Measurements from ENCODE around the gene HAPLN2.

HAPLN2 gene

DNA sequence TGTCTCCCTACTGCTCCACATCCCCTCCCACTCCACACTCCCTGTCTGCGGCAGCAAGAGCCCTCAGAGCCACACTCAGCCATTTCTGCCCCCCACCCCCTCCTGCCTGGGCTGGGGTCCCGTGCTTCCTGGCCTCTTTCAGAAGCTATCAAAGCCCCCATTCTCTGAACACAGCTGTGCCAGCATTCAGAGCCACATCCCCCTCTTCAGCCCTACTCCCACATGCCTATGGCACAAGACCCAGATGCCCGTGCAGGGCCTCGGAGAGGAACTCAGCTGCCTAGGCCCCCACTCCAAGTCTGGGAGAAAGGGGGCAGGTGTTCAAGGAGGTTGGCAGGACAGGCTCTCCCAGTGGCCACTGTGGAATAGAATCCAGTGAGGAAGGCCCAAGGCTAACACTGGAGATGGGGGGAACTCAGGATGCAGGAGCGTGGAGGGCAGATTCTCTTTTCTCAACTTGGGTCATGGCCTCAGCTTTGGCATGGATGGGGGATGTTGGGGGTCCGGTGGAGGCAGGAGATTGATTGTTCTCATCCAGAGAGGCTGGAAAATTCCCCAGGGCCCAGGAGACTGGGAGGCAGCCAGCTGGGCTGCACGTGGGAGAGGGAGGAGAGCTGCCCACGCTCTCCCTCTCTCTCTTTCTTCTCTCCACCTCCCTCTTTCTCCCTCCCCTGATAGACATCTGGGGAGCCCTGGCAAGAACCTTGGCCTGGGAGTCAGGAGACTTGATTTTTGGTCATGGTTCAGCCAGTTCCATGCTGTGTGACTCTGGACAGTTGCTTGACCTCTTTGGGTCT, 19.2 kb downstream of the HAPLN2 start (continued):
- TF ChIP-seq, protein P1, sequence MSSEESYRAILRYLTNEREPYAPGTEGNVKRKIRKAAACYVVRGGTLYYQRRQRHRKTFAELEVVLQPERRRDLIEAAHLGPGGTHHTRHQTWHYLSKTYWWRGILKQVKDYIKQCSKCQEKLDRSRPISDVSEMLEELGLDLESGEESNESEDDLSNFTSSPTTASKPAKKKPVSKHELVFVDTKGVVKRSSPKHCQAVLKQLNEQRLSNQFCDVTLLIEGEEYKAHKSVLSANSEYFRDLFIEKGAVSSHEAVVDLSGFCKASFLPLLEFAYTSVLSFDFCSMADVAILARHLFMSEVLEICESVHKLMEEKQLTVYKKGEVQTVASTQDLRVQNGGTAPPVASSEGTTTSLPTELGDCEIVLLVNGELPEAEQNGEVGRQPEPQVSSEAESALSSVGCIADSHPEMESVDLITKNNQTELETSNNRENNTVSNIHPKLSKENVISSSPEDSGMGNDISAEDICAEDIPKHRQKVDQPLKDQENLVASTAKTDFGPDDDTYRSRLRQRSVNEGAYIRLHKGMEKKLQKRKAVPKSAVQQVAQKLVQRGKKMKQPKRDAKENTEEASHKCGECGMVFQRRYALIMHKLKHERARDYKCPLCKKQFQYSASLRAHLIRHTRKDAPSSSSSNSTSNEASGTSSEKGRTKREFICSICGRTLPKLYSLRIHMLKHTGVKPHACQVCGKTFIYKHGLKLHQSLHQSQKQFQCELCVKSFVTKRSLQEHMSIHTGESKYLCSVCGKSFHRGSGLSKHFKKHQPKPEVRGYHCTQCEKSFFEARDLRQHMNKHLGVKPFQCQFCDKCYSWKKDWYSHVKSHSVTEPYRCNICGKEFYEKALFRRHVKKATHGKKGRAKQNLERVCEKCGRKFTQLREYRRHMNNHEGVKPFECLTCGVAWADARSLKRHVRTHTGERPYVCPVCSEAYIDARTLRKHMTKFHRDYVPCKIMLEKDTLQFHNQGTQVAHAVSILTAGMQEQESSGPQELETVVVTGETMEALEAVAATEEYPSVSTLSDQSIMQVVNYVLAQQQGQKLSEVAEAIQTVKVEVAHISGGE (tag by site-specific recombination; conservative IDR thresholded peaks at IDR 0.05; ENCODE audit: low read depth): no peak
- TF ChIP-seq KLF10 (tag by site-specific recombination; IDR thresholded peaks at IDR 0.05) (no peak), BCL11A (tag by site-specific recombination; IDR thresholded peaks at IDR 0.05; ENCODE audit: low read depth) (no peak), ZNF707 (tag by site-specific recombination; IDR thresholded peaks at IDR 0.05) (no peak), ZNF335 (tag by site-specific recombination; conservative IDR thresholded peaks at IDR 0.05) (no peak)

DNA sequence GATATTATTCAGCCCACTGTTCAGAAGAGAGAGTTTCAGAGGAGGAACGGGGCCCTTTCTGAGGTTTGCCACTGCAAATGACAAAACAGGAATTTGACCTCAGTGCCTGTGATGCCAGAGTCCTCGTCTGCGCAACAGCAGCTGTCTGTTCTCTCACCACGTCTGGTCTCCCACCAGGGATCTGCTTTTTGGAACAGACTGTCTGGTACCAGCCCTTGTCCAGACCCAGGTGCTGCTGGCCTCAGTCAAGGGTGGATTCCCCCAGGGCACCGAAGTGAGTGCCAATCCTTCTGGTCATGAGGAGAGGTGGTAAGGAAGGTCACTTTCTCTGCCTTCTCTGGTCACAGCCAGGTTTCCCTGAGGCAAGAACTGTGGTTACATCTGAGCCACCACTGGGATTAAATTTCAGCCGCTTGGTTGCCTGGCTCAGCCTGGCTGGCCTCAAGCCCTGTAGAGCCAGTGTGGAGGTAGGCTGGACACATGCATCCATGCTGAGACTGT, 20.4 kb downstream of the HAPLN2 start:
- ChIA-PET CTCF (interaction anchor here (0.7 to 7.1 kb wide), 4 partner anchors 9 to 84 kb away, joined by 3 to 79 read pairs (median 6); no protein-coding TSS in a partner anchor), POLR2A (interaction anchor here (0.9 kb wide), 1 partner anchor 12 kb away, joined by 3 read pairs; no protein-coding TSS in a partner anchor)
- no peaks in the 10 kb centered on the region for H3K36me3 ChIP-seq (ENCODE audit: control insufficient read depth in 2 of 2, insufficient read depth in 1 of 2, low read length in 2 of 2)
- H3K4me3 ChIP-seq (ENCODE audit: low read depth, low read length): no peak overlapping the region
- peak; percentile 81 for TF ChIP-seq ZNF600 (tag by site-specific recombination; IDR thresholded peaks at IDR 0.05)
- no peak for TF ChIP-seq ZNF610 (tag by site-specific recombination; IDR thresholded peaks at IDR 0.05; ENCODE audit: borderline replicate concordance)
- TF ChIP-seq, protein P2, sequence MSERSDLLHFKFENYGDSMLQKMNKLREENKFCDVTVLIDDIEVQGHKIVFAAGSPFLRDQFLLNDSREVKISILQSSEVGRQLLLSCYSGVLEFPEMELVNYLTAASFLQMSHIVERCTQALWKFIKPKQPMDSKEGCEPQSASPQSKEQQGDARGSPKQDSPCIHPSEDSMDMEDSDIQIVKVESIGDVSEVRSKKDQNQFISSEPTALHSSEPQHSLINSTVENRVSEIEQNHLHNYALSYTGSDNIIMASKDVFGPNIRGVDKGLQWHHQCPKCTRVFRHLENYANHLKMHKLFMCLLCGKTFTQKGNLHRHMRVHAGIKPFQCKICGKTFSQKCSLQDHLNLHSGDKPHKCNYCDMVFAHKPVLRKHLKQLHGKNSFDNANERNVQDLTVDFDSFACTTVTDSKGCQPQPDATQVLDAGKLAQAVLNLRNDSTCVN (tag by site-specific recombination; optimal IDR thresholded peaks at IDR 0.05): no peak
- peak; percentile 40; the same call in 1 of the 2 replicates for TF ChIP-seq ZBTB17 (tag by site-specific recombination; IDR thresholded peaks at IDR 0.05)
- TF ChIP-seq PRDM1 (tag by site-specific recombination; IDR thresholded peaks at IDR 0.05): peak; percentile 48; the same call in 1 of the 2 replicates
- TF ChIP-seq ZNF155 (tag by site-specific recombination; IDR thresholded peaks at IDR 0.05): no peak
- TF ChIP-seq, protein P3, sequence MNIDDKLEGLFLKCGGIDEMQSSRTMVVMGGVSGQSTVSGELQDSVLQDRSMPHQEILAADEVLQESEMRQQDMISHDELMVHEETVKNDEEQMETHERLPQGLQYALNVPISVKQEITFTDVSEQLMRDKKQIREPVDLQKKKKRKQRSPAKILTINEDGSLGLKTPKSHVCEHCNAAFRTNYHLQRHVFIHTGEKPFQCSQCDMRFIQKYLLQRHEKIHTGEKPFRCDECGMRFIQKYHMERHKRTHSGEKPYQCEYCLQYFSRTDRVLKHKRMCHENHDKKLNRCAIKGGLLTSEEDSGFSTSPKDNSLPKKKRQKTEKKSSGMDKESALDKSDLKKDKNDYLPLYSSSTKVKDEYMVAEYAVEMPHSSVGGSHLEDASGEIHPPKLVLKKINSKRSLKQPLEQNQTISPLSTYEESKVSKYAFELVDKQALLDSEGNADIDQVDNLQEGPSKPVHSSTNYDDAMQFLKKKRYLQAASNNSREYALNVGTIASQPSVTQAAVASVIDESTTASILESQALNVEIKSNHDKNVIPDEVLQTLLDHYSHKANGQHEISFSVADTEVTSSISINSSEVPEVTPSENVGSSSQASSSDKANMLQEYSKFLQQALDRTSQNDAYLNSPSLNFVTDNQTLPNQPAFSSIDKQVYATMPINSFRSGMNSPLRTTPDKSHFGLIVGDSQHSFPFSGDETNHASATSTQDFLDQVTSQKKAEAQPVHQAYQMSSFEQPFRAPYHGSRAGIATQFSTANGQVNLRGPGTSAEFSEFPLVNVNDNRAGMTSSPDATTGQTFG (tag by site-specific recombination; IDR thresholded peaks at IDR 0.05; ENCODE audit: borderline replicate concordance): no peak
- no peak for TF ChIP-seq SETDB1 (IDR thresholded peaks at IDR 0.05; ENCODE audit: insufficient read length, low read length)
- TF ChIP-seq SCRT2 (tag by site-specific recombination; IDR thresholded peaks at IDR 0.05): no peak
- no peaks in the 10 kb centered on the region for H3K9me3 ChIP-seq (ENCODE audit: control insufficient read depth, insufficient read depth, low read depth, low read length)
- no peak overlapping the region for H3K27ac ChIP-seq (ENCODE audit: extremely low read depth, low read depth, low read length)
- H3K4me1 ChIP-seq (ENCODE audit: control insufficient read depth, insufficient read depth, low read length): no peaks in the 10 kb centered on the region
